T1000 (cell line): ENCODE measurements around the gene ZNF106.

Source experiments
- DNase-seq: peaks from one replicate; lab custom pipeline; 2025; ENCODE audit warnings: mixed read lengths; lab: John Stamatoyannopoulos, UW

The ZNF106 gene

DNA sequence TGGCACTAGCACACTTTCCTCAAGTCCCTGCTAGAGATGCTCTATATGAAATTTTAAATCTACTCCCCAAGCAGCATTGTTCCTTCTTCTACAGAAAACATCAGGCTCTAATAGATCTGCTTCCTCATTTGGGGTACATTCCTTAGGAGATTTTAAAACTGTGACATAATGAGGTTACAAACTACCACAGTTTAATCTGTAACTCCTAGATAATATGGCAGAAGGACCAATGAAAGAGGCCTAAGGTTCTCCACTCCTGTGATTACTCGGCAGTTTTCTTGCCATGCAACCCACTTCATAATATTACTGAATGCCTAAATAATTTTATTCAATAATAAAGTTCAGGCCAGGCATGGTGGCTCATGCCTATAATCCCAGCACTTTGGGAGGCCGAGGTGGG, 16.1 kb downstream of the ZNF106 start:
- DNase-seq = no peak

DNA sequence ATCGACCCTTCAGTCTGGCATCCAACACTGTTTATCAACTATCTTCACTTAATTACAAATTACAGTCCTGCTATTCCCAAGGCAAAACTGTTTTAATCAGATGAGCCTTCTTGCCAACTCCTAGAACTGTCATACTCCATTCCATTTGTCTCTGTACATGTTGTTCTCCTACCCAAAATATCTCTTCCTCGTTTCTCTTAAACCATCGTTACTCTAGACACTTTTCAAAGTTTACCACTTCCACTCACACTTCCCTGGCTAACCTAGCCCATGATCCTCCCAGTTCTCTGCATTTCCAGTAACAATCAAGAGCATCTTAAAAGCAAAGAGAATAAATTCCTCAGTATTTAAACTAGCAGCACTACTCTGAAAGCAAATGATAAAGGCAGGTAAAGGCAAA, 19.9 kb downstream of the ZNF106 start:
- no peak for DNase-seq

DNA sequence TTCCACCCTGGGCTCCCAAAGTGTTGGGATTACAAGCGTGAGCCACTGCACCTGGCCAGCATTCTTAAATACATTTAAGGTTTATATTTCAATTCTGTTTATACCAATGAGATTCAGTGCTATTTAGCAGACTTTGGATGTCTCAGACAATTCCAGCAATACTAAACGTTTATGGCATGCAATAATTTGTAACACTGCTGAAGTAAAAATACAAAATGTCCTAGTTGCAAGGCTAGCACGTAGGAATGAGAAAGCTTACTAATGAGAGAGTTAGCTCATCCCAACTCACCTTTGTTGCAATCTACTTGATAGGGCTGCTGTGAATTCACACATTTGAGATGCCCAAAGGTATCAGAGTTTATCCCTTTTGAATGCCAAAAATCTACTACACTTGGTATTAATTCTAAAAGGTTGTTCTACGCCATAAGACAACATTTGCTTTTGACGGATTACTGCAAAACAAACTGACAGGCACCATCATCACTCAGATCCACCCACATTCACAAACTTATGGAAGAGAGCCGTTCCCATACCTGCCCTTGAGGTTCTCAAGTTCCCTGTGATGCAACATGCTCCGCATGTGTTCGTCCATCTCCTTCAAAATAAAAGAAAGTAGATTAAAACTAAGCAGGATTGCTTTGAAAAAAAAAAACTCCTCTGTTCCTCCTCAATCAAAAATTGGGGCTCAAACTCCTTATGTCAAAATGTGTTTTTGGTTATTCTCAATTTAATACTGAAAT, 25.3 kb downstream of the ZNF106 start:
- DNase-seq = no peak

DNA sequence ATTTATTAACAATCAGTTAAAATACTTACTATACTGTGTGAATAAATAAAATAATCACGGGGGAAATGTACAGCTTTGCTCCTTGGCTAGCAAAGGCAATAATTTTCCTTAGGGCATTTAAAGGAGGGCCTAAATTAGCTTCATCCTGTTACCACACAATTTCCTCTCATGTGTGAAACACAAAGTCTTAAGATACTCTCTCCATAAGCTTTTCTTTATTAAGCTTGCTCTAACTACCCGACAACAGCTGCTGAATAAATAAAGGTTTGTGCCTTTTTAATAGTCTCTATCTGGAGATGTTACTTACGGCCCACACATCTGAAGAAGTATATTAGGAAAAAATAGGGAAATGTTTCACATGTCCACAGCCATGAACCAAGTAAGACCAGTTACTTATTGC, 29.7 kb downstream of the ZNF106 start:
- no peak for DNase-seq

DNA sequence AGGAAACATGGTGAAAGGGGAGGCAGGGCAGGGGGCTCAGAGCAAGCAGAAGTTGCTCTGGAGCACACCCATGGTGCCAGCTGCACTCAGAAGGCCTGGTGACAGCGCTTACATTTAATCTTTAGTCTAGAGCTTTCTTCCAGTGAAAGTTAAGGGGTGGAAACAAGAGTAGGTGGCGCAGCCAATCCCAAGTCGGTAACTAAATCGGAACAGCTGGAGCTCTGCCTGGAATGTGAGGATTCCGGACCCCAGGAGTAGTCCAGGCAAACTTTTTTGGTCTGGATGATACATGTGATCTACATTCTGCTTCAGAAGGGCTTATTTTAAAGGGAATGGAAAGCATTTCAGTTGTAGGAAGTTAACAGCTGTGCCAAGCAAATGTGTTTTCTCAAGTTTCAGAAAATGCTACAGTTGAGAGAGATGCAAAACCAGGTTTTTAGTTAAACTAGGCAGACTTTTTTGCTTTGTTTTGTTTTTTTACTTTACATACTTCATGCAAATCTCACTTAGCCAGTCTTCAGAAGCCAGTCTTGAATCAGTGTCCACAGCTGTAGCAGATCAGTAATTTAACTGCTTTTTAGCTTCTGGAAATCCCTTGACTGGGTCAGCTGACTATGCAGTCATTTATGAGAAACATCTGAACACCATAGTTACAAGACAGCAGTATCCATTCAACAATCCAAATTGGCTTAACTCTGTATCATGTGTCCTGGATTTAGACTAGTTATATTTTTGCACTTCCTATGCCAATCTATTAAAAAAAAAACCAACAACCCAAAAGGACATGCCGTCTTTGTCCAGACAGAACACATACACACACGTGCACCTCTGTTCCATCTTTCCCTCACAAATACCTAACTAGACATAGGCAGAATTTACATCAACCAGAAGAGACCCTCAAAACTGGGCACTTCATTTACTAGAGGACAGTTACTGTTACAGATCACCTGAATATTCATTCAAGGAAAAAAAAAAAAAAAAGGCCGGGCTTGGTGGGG, 33.2 kb downstream of the ZNF106 start:
- DNase-seq = no peak

DNA sequence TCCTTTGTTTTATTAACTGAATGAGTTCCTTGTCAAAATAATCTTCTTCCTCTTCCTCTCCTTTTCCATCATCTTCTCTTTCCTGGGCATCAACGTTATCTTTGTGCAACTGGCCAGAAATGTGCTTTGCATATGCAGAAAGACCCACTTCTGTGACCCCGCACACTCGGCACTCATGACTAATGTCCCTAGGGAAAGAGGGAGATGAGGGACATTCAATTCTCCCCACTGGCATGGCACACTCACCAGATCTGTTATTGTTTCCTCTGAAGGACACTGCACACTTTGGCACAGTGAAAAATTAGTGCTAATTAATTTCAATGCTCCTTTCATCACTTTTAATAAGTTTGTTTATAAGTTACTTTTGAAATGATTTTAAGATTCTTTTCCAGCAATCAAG, 34.0 kb downstream of the ZNF106 start:
- DNase-seq = no peak

DNA sequence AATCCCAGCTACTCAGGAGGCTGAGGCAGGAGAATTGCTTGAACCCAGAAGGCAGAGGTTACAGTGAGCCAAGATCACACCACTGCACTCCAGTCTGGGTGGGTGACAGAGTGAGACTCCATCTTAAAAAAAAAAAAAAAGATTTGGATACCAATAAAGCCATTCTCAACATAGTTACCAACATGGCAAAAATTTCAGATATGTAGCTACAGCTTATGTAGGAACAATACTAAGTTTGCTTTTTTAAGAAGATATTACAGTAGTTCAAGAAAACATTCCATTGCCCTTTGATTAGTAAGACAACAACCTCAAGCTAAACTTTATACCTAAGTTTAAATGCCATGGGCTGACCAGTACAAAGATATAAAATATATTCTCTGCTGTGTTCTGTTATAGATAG, 34.4 kb downstream of the ZNF106 start:
- no peak for DNase-seq

DNA sequence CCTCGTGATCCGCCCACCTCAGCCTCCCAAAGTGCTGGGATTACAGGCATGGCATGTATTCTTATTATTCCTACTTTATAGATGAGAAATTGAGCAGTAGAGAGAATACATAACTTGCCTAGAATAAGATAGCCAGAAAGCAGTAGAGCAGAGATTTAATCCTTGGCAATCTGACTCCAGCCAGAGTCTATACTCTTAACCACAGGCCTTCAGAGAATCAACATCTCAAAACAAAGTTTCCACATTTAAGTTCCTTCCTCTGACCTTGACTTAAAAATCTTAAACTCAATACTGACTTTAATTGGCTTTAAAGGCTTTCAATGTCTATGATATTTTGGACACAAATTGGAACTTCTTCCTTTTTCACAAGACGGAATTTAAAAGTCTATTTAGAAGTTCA, 37.1 kb downstream of the ZNF106 start:
- no peak for DNase-seq

DNA sequence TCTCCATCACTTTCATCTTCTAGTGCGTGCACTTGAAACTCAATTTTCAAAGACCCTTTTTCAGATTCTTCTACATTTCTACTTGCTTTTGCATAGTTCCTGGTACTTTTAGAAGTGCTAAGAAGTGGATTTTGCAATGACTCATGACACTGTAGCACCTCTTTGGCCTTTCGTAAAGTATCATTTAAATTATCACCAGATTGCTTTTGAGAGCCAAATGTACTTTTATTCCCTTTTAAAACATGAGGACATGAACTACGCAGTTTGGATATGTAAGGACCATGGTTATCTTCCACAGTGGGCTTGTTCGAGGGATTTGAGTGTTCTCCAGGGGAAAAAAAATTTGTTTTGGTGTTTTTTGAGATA, 40.5 kb downstream of the ZNF106 start:
- DNase-seq = no peak

DNA sequence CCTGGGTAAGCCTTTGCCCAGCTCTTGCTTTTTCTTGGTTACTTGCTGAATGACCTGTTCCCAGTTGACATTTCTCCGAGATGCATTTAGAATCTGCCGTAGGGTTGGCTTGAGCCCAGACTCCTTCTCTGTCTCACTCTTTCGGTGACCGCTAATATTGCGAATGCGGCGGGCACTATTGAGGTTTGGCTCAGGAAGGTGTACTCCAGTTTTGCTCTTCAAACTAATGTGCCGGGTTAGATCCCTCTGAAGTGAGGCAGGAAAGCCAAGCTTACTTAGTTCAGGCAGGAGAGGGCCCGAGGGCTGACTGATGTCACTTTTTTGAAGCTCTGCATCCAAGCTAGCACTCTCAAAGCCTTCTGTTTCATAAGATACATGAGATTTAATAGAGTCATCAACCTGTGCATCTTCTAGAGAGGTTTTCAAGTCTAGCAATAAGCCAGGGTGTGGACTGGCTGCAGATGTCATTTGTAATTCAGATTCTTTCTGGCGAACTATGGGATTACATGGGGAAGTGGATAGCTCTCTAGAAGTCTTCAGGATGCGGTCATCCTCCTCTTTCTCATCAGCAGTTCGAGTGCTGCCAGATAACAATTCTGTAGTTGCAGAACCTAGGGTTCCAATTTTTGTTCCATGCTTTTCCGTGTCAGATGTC, 41.0 kb downstream of the ZNF106 start:
- no peak for DNase-seq

DNA sequence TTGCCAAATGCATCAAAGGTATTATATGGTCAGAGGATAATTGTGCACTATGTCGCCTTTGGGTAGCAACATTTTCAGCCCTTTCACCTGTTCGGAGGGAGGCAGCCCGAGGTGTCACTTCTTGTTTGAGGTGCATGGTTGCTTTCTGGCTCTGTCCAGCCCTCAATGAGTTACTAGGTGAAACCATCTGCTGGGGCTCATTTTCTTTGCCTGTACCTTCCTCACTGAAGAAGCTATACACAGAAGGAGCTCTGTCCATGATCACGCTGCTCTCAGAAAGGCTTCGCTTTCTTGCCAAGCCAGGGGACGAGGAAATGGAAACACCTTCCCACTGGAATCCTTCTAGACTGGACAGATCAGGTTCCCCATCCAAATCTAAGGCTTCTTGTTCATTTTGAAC, 42.7 kb downstream of the ZNF106 start:
- DNase-seq = no peak

DNA sequence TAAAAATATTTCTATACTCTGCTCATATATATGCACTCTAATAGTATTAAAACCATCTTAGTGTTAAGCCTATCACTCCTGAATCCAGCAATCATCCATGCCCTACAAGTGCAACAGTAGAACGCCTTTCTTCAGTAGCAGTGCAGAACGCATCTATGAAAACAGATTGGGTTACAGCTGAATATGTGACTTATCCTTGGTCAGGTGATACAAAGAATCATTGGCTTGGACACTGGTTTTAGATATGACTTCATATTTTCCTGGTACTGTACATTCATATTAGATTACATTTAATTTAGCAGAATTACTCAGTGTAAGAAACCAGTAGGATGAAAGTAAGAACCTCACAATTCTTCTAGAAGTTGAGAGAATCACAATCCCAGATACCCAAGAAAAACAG, 43.3 kb downstream of the ZNF106 start:
- DNase-seq = no peak

DNA sequence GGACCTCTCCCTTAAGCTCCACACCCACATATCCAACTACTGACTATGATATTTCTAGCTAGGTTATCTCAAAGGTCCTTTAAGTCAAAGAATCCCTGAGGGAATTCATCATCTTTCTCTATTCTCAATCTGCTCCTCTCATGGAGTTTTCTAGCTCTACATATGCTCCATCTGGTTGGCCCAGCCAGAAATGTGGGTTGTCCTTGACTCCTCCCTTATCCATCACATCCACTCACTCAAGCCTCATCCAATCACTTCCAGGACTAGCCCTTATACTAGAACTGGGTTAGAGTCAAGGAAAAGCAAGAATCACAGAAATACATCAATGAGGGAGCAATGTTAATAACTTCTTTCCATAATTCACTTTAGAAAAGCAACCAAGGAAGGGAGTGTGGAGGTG, 45.4 kb downstream of the ZNF106 start:
- no peak for DNase-seq

DNA sequence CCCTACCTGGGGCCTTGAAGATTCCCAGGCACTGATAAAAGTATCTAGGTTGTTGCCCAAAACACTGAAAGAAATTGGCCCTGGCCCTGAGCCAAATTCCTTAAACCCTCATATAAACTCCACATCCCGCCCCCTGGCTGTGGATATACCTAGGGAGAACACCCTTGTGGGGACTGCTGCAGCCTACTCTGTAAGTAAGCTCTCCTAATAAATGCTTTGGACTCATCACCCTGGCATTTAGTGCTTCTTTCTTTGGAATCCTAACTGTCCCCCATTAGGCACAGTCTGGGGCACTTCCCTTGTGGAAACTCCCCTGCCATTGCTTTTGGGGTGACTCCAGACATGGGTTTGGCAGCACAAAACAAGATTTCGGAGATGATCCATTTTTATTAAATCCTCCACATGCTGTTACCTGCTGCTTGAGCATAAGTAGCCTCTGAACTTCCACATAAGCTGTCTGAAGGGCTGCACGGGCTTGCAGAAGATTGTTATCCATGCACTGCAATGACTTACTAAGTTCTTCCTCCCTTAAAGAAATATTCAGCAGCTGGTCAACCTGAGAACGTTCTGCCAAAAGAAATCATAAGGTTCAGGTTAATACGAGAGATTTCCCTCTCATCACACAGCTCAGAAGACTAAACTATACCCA, 46.4 kb downstream of the ZNF106 start:
- no peak for DNase-seq

DNA sequence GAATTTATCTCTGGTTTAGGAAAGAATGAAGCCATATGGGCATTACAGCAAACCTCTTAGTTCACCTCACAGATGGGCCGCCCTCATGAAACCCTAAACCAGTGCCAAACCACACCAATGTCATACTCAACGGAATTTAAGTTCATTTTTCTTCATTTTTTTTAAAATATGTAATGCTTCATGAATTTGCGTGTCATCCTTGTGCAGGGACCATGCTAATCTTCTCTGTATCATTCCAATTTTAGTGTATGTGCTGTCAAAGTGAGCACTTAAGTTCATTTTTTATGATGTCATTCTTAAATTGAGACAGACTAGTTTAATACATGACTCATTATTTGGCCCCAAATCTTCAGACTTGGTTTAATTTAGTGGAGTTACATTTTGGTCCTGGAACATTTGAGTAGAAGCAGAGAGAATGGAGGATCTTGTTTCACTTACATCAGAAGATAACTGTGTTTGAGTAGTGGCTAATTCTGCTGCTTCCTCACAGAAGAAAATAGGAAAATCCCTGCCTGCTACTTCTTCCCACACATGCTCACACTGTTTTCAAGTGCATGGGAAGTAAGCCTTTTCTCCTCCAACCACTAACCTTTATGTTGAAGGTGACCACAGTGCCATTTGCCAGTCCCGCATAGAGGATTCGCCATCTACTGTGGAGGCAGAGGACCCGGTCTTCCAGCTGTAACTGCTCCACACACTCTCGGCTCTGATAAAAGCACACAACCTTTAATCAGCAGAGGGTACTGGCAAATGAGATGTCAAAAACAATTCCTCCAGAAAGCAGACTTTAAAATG, 63.3 kb downstream of the ZNF106 start:
- no peak for DNase-seq

DNA sequence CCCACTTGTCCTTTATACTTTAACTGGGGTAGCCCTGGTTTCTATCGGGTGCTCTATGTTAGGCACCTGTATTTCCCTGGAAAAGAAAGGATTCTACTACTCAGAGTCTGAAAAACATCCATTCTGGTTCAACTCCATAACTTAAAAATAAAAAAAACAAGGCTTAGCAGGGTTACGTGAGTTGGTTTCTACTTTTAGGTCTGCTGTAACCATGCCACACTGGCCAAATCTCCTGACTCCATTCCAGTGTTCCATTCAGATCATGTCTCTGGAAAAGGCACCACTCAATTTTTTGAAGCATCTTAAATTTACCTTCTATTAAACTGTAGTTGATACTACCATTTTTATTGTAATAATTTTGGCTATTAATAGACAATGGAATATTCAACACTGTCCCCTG, 69.6 kb downstream of the ZNF106 start:
- no peak for DNase-seq

DNA sequence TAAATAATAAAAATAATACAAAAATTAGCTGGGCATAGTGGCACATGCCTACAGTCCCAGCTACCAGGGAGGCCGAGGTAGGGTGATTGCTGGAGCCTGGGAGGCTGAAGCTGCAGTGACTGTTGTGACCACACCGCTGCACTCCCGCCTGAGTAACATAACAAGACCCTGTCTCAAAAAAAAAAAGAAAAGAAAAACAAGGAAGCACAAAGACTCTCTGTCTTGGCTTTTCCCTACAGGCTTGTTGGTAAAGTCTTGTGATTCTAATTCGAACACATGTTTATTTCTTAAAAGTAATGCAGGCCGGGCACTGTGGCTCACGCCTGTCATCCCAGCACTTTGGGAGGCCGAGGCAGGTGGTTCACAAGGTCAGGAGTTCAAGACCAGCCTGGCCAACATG, 71.6 kb downstream of the ZNF106 start:
- no peak for DNase-seq

DNA sequence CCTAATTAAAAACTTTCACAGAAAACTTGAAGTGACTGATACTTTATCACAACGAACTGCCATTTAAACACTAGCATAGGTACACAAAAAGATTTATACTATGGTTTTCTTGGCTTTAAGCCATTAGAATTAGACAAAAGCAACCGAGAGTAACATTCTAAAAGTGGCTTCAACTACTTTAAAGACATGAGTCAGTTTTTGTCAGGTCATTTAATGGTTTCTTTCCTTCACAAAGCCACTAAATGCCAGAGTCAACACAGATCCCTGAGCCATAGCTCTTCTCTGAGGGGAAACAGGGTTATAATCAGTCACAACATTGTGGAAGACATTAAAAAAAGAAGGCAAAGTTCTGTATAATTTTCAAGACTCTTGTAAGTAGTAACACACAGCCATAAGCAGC, 77.0 kb downstream of the ZNF106 start:
- no peak for DNase-seq

DNA sequence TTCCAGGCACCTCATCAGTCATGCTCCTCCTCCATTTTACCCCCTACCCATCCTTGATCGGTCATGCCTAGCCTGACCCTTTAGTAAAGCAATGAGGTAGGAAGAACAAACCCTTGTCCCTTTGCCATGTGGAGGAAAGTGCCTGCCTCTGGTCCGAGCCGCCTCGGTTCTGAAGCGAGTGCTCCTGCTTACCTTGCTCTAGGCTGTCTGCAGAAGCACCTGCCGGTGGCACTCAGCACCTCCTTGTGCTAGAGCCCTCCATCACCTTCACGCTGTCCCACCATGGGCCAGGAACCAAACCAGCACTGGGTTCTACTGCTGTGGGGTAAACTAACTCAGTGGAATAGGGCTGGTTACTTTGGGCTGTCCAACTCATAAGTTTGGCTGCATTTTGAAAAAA, 79.1 kb downstream of the ZNF106 start:
- no peak for DNase-seq

DNA sequence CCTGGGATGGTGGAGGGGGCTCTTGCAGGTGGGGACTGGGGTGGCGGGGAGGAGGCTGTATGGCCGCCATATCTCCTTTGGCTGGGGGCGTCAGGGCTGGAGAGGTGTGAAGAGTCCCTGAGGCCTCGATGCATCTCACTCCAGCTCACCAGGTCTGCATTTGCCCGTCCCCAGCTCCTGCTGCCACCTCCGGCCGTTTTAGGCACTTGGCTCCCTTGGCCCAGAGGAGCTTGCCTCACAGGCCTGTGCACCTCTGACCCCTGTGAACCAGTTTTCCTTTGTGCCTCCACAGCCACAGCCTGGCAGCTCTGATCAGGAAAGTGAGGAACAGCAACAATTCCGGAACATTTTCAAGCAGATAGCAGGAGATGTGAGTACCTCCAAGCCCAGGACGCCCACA, 81.9 kb downstream of the ZNF106 start:
- DNase-seq = no peak

DNA sequence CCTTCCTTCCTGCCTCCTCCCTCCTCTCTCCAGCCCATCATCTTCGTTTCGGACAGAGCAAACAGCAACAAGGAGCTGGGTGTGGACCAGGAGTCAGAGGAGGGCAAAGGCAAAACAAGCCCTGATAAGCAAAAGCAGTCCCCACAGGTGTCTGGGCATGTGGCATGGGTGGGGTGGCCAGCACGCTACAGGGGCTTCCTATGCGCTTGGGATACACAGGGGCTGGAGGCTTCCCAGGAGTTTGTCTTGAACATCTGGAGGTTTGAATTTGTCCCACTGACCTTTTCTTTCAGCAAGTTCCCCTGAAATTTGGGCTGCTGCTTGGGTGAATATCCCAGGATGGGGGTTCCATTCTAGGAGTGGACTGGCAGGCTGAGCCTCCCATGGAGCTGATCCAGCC, 82.8 kb downstream of the ZNF106 start:
- DNase-seq = no peak
